ENCODE data around the gene CACTIN. TPM values are rescaled to one million over a fixed set of nuclear protein-coding genes. Genes with fewer than 3 reads are reported as not detected.
"Not testable (repeated sequence)": the region's sequence is repeated elsewhere in the genome, so short reads cannot be mapped to it uniquely, and the experiment has no call there.

Gene CACTIN
- total and polyA plus RNA-seq, 7 experiments from 2014 or later, result 9.5 to 46.7 (median 35.9) TPM

DNA sequence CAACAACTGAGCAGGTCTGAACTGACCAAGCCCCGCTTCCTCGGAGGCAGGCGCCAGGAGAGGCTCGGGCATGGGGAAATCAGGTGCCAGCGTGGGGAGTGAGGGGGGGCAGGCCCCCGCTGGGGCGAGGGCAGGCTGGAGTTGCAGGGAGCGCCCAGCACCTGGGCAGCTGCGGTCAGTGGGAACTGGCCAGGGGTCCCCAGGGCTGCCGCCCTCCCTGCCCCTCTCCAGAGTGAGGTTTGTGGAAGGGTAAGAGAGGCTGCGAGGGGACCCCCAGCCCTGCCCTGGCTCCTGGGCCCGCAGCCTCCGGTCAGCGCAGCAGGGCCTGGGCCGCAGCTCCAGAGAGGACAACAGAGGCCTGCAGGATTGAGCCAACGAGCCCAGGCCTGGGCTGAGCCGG, 41.2 kb upstream of the CACTIN start:
- Histone ChIP-seq H3K9me3 (ENCODE audit: control insufficient read depth in 2 of 3, low read length in 3 of 3) (no peaks in the 10 kb centered on the region), H3K27me3 (ENCODE audit: control insufficient read depth in 2 of 2, insufficient read depth in 2 of 2, low read length in 2 of 2) (no peaks in the 10 kb centered on the region), H3K4me1 (ENCODE audit: control insufficient read depth in 2 of 2, insufficient read depth in 2 of 2, low read length in 2 of 2) (peaks cover 9 to 19% of the 10 kb centered on the region in 2 donors), H3K36me3 (ENCODE audit: control insufficient read depth in 2 of 3, insufficient read depth in 3 of 3, low read length in 3 of 3) (peaks cover 0 to 35% (median 5%) of the 10 kb centered on the region in 3 experiments), H3K27ac (ENCODE audit: low read depth, low read length) (no peak overlapping the region), H3K4me3 (ENCODE audit: low read length) (no peak overlapping the region)
- ChIA-PET POLR2A (interaction anchor here (1.2 kb wide), 1 partner anchor 20 kb away, joined by 4 read pairs; no protein-coding TSS in a partner anchor), CTCF (interaction anchor here (0.7 to 1.0 kb wide), 3 partner anchors 29 to 552 kb away, joined by 3 read pairs; no protein-coding TSS in a partner anchor)
- Mint-ChIP-seq H3K9me3 (no peaks in the 10 kb centered on the region), H3K36me3 (peaks cover 0 to 5% (median 5%) of the 10 kb centered on the region in 5 donors), H3K27ac (no peak overlapping the region), H3K4me3 (no peak overlapping the region), H3K4me1 (peaks cover 5 to 26% (median 15%) of the 10 kb centered on the region in 7 donors), H3K27me3 (no peaks in the 10 kb centered on the region)
- ATAC-seq (no peak), DNase-seq (no peak)
- intact Hi-C loops (cut with micrococcal nuclease), result no loop called here

DNA sequence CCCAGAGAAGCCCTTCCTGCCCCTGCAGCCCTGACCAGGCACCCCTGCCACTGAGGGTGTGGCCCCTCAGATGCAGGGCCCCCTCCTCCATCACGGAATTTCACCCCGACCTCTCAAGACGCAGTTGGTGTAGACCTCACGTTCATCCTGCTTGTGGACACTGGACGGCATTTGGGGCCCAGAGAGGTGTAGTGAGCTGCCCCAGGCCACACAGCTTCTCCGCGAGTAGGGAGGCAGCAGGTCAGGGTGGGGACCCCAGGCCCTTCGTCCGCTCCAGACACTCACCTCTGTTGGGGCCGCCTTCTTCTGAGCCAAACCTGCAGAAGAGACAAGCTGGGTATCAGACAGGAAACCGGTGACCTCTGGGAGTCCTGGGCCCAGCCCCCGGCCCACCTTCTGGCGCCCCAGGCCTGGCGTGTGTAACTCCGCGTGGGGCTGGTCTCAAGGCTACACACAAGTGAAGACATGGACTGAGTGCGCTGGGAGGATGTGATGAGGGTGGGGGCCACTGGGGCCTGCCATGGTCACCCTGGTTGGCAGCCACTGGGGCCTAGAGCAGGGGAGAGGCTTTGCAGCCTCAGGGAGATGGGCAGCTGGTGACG, 40.5 kb upstream of the CACTIN start:
- Histone ChIP-seq H3K27ac (ENCODE audit: low read depth, low read length) (no peak overlapping the region), H3K36me3 (ENCODE audit: control insufficient read depth in 2 of 3, insufficient read depth in 3 of 3, low read length in 3 of 3) (peaks cover 0 to 35% (median 5%) of the 10 kb centered on the region in 3 experiments), H3K4me1 (ENCODE audit: control insufficient read depth in 2 of 2, insufficient read depth in 2 of 2, low read length in 2 of 2) (peaks cover 7 to 19% of the 10 kb centered on the region in 2 donors), H3K9me3 (ENCODE audit: control insufficient read depth in 2 of 3, low read length in 3 of 3) (no peaks in the 10 kb centered on the region), H3K27me3 (ENCODE audit: control insufficient read depth in 2 of 2, insufficient read depth in 2 of 2, low read length in 2 of 2) (no peaks in the 10 kb centered on the region), H3K4me3 (ENCODE audit: low read length) (no peak overlapping the region)
- Mint-ChIP-seq H3K4me3 (no peak overlapping the region), H3K9me3 (no peaks in the 10 kb centered on the region), H3K4me1 (peaks cover 2 to 21% (median 11%) of the 10 kb centered on the region in 7 donors), H3K27me3 (no peaks in the 10 kb centered on the region), H3K36me3 (peaks cover 0 to 5% (median 3%) of the 10 kb centered on the region in 5 donors), H3K27ac (no peak overlapping the region)
- CTCF ChIA-PET, result interaction anchor here (0.7 to 1.0 kb wide), 2 partner anchors 30 to 551 kb away, joined by 3 read pairs; no protein-coding TSS in a partner anchor
- intact Hi-C loops (cut with micrococcal nuclease), result no loop called here
- DNase-seq (no peak), ATAC-seq (no peak)
- POLR2A ChIA-PET, result interaction anchor here (1.2 kb wide), 1 partner anchor 21 kb away, joined by 4 read pairs; no protein-coding TSS in a partner anchor

DNA sequence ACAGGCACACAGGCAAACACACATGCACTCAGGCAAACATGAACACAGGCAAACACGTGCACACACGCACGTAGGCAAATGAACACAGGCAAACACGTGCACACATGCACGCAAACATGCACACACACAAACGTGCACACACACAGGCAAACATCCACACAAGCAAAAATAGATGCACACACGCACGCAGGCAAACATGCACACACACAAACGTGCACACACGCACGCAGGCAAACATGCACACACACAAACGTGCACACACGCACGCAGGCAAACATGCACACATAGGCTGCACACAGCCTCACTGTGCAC, 39.9 kb upstream of the CACTIN start:
- not testable (repeated sequence) for H3K4me3 ChIP-seq (ENCODE audit: low read length); ATAC-seq; H3K36me3 Mint-ChIP-seq; H3K9me3 ChIP-seq (ENCODE audit: control insufficient read depth in 2 of 3, low read length in 3 of 3); H3K27me3 ChIP-seq (ENCODE audit: control insufficient read depth in 2 of 2, insufficient read depth in 2 of 2, low read length in 2 of 2); H3K4me3 Mint-ChIP-seq; H3K27me3 Mint-ChIP-seq; H3K9me3 Mint-ChIP-seq; DNase-seq; H3K27ac ChIP-seq (ENCODE audit: low read depth, low read length)
- POLR2A ChIA-PET, result interaction anchor here (1.2 kb wide), 1 partner anchor 22 kb away, joined by 4 read pairs; no protein-coding TSS in a partner anchor
- intact Hi-C loops (cut with micrococcal nuclease), result loop anchor here (1.0 kb wide), 4 partner anchors 34 to 538 kb away; partner anchors contain the start of gene PIP5K1C (in 2 of the 2)
- peak overlapping the region in 3 of 9 donors; percentile 10 to 65 (median 41) for H3K27ac Mint-ChIP-seq
- CTCF ChIA-PET, result interaction anchor here (0.6 to 2.0 kb wide), 3 partner anchors 21 to 49 kb away, joined by 3 to 6 read pairs (median 5); partner anchors contain the start of gene PIP5K1C
- H3K4me1 ChIP-seq (ENCODE audit: control insufficient read depth in 2 of 2, insufficient read depth in 2 of 2, low read length in 2 of 2), result peaks cover under 1 to 13% of the 10 kb centered on the region in 2 donors
- peaks cover 0 to 40% (median 5%) of the 10 kb centered on the region in 3 experiments for H3K36me3 ChIP-seq (ENCODE audit: control insufficient read depth in 2 of 3, insufficient read depth in 3 of 3, low read length in 3 of 3)
- H3K4me1 Mint-ChIP-seq, result peaks cover 0 to 15% (median 8%) of the 10 kb centered on the region in 7 donors

DNA sequence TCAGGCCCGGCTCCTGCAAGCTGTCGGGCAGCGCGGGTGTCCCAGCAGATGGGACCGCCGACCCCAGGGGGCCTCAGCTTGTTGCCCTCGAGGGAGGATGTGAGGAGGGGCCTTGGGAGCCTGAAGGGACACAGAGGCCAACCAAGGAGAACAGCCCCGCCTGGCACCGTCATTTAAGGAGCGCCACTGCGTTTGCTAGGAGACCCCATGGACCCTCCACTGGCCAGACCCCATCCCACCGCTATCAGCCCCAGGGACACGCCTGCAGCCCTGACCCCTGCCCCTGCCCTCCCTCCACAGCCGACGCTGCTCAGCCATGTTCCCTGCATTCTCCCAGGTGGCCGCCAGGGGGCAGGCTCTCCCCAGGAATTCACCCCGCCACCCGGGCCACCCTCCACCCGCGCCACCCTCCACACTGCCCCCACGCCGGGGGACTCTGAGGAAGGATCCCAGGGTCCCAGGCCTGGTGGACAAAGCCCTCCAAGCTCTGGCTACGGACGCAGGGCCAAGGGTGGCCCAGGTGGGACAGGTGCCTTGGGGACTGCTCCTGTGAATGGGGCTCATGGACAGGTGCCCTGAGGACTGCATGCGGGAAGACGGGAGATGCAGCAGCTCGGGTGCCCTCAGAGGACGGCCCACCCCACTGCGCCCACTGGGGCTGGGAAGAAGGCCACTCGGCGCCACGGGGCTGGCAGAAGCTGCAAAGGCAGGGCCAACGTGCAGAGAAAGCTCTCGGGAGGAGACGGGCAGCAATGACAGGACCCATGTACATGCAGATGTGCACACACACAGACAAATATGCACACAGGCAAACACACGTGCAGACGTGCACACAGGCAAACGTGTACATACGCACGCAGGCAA, 39.3 kb upstream of the CACTIN start:
- Mint-ChIP-seq H3K36me3 (peaks cover 0 to 12% (median 3%) of the 10 kb centered on the region in 5 donors), H3K4me3 (no peak overlapping the region), H3K27ac (peak overlapping the region in 3 of 9 donors; percentile 10 to 65 (median 41)), H3K27me3 (no peaks in the 10 kb centered on the region), H3K9me3 (no peaks in the 10 kb centered on the region), H3K4me1 (peaks cover 0 to 13% (median 5%) of the 10 kb centered on the region in 7 donors)
- intact Hi-C loops (cut with micrococcal nuclease), result loop anchor here (1.0 kb wide), 4 partner anchors 34 to 538 kb away; partner anchors contain the start of gene PIP5K1C (in 2 of the 2)
- H3K4me3 ChIP-seq (ENCODE audit: low read length), result no peak overlapping the region
- ATAC-seq, result peak; percentile 93
- H3K9me3 ChIP-seq (ENCODE audit: control insufficient read depth in 2 of 3, low read length in 3 of 3), result no peaks in the 10 kb centered on the region
- H3K27me3 ChIP-seq (ENCODE audit: control insufficient read depth in 2 of 2, insufficient read depth in 2 of 2, low read length in 2 of 2), result no peaks in the 10 kb centered on the region
- H3K27ac ChIP-seq (ENCODE audit: low read depth, low read length), result no peak overlapping the region
- peak; percentile 60 to 89 (median 79) for DNase-seq
- H3K36me3 ChIP-seq (ENCODE audit: control insufficient read depth in 2 of 3, insufficient read depth in 3 of 3, low read length in 3 of 3), result peaks cover 0 to 46% (median 5%) of the 10 kb centered on the region in 3 experiments
- H3K4me1 ChIP-seq (ENCODE audit: control insufficient read depth in 2 of 2, insufficient read depth in 2 of 2, low read length in 2 of 2), result peaks cover 0 to 7% of the 10 kb centered on the region in 2 donors
- CTCF ChIA-PET, result interaction anchor here (0.6 to 2.0 kb wide), 6 partner anchors 22 to 96 kb away, joined by 3 to 6 read pairs (median 4); partner anchors contain the start of genes APBA3 and PIP5K1C
- POLR2A ChIA-PET, result no interaction called here

DNA sequence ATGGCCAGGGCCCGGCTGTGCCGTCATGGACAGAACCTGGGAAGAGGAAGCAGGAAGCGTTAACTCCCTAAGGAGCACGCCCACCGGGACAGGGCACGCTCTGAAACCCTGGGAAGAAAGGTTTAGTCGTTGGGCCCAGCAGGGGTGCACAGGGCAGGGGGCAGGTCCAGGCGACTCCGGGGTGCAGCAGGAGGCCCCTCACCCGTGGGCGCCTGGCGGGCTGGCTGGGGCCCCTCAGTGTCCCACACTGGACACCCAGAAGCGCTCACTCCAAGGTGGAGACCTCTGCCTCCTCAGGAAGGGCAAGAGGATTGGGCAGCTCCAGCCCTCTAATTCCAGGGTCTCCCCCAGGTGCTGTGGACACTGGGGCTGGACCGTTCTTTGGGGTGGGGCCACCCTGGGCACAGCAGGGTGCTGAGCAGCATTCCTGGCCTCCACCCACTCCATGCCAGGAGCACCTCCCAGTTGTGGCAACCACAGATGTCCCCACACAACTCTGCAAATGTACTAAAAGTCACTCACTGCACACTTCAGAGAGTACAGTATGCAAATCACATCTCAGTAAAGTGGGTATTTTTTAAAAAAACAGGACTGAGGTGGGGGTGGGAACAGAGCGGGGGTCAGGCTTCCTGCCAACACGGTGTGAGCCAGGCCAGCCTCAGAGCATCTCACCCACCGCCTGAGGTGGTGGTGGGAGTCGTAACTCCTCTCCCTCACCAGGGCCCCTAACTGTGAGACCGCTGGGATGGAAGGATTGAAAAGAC, 38.5 kb upstream of the CACTIN start:
- intact Hi-C loops (cut with micrococcal nuclease), result loop anchor here in 1 of 2 donors (1.0 kb wide), 1 partner anchor 41 kb away; no protein-coding TSS in a partner anchor
- DNase-seq, result no peak
- Histone ChIP-seq H3K4me3 (ENCODE audit: low read length) (no peak overlapping the region), H3K36me3 (ENCODE audit: control insufficient read depth in 2 of 3, insufficient read depth in 3 of 3, low read length in 3 of 3) (peaks cover 0 to 52% (median 5%) of the 10 kb centered on the region in 3 experiments), H3K27me3 (ENCODE audit: control insufficient read depth in 2 of 2, insufficient read depth in 2 of 2, low read length in 2 of 2) (no peaks in the 10 kb centered on the region), H3K9me3 (ENCODE audit: control insufficient read depth in 2 of 3, low read length in 3 of 3) (no peaks in the 10 kb centered on the region), H3K27ac (ENCODE audit: low read depth, low read length) (no peak overlapping the region), H3K4me1 (ENCODE audit: control insufficient read depth in 2 of 2, insufficient read depth in 2 of 2, low read length in 2 of 2) (peaks cover 0 to 7% of the 10 kb centered on the region in 2 donors)
- Mint-ChIP-seq H3K27ac (no peak overlapping the region), H3K36me3 (peaks cover 0 to 16% (median 3%) of the 10 kb centered on the region in 5 donors), H3K27me3 (no peaks in the 10 kb centered on the region), H3K4me1 (peaks cover 0 to 10% (median 4%) of the 10 kb centered on the region in 7 donors), H3K9me3 (no peaks in the 10 kb centered on the region), H3K4me3 (no peak overlapping the region)
- ChIA-PET POLR2A (no interaction called here), CTCF (interaction anchor here (0.6 to 2.0 kb wide), 7 partner anchors 23 to 228 kb away, joined by 3 to 6 read pairs (median 4); partner anchors contain the start of genes APBA3 and PIP5K1C)
- no peak for ATAC-seq

DNA sequence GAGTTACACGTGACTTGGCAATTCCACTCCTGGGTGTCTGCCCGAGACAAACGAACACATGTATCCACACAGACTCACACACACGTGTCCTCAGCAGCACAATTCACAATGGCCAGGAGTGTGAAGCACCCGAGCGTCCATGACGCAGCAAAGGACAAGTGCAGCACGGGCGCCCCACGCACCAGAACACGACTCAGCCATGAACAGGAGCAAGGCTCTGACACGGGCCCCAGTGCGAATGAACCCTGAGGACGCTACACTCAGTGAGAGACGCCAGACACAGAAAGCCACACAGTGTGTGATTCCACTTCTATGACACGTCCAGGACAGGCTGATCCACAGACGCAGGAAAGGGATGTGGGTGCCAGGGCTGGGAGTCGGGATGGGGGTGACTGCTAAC, 37.2 kb upstream of the CACTIN start:
- no peak for DNase-seq
- Histone ChIP-seq H3K4me1 (ENCODE audit: control insufficient read depth in 2 of 2, insufficient read depth in 2 of 2, low read length in 2 of 2) (peaks cover 0 to 7% of the 10 kb centered on the region in 2 donors), H3K27me3 (ENCODE audit: control insufficient read depth in 2 of 2, insufficient read depth in 2 of 2, low read length in 2 of 2) (no peaks in the 10 kb centered on the region), H3K27ac (ENCODE audit: low read depth, low read length) (no peak overlapping the region), H3K9me3 (ENCODE audit: control insufficient read depth in 2 of 3, low read length in 3 of 3) (no peaks in the 10 kb centered on the region), H3K4me3 (ENCODE audit: low read length) (no peak overlapping the region), H3K36me3 (ENCODE audit: control insufficient read depth in 2 of 3, insufficient read depth in 3 of 3, low read length in 3 of 3) (peaks cover 0 to 63% (median 5%) of the 10 kb centered on the region in 3 experiments)
- Mint-ChIP-seq H3K36me3 (peaks cover 0 to 16% (median 3%) of the 10 kb centered on the region in 5 donors), H3K27ac (no peak overlapping the region), H3K27me3 (no peaks in the 10 kb centered on the region), H3K4me1 (peaks cover 0 to 8% (median 4%) of the 10 kb centered on the region in 7 donors), H3K4me3 (no peak overlapping the region), H3K9me3 (no peaks in the 10 kb centered on the region)
- CTCF ChIA-PET, result interaction anchor here (1.1 kb wide), 1 partner anchor 40 kb away, joined by 3 read pairs; no protein-coding TSS in a partner anchor
- POLR2A ChIA-PET, result interaction anchor here (0.7 kb wide), 1 partner anchor 115 kb away, joined by 3 read pairs; no protein-coding TSS in a partner anchor
- no peak for ATAC-seq
- intact Hi-C loops (cut with micrococcal nuclease), result no loop called here

Data from naive thymus-derived CD4-positive, alpha-beta T cell (primary cell).